Activated CD8-positive, alpha-beta T cell treated with anti-CD3 and anti-CD28 coated beads, Interleukin-2, amount 10 ng/mL, durations not matched to agents 7 days and 5 days (primary cell): ENCODE data around the gene BABAM2. TPM values are rescaled to one million over a fixed set of nuclear protein-coding genes. Genes with fewer than 3 reads are reported as not detected.
A peak's percentile ranks its signal among the peaks of the same experiment; 100 is the strongest.

Experiments
- ATAC-seq: fragments of 150-1000 bp; cut with Tn5 transposase; one replicate; pipeline ENCODE4 v1.10.0; 2021; ENCODE audit warnings: moderate library complexity
- CTCF ChIA-PET: fragments of 350-600 bp; sonication (Branson Sonifier 250); formaldehyde crosslinking; loops from one replicate; lab custom pipeline; 2021; ENCODE audit warnings: antibody characterized with exemption; lab: Charles Lee
- POLR2A ChIA-PET: fragments of 350-600 bp; sonication (Branson Sonifier 250); formaldehyde crosslinking; loops from one replicate; lab custom pipeline; 2021; ENCODE audit warnings: antibody characterized with exemption; lab: Charles Lee
- DNase-seq: peaks from one replicate; pipeline ENCODE4 v3.0.0-alpha.2; 2020
- H3K27ac Mint-ChIP-seq: one replicate; pipeline ENCODE4 v1.8.0; 2021; ENCODE audit warnings: mild to moderate bottlenecking, mixed read lengths
- H3K27me3 Mint-ChIP-seq: one replicate; pipeline ENCODE4 v1.8.0; 2021; ENCODE audit warnings: low read depth, mixed read lengths
- H3K36me3 Mint-ChIP-seq: one replicate; pipeline ENCODE4 v1.8.0; 2021; ENCODE audit warnings: low read depth, mixed read lengths
- H3K4me1 Mint-ChIP-seq: one replicate; pipeline ENCODE4 v1.8.0; 2021; ENCODE audit warnings: low read depth, mixed read lengths
- H3K4me3 Mint-ChIP-seq: one replicate; pipeline ENCODE4 v1.8.0; 2021; ENCODE audit warnings: mild to moderate bottlenecking, mixed read lengths
- H3K9me3 Mint-ChIP-seq: one replicate; pipeline ENCODE4 v1.8.0; 2022; ENCODE audit warnings: mixed read lengths; ENCODE audit not compliant: insufficient read depth
- total RNA-seq, 2 experiments: library from RNA; stranded (reverse); gene quantifications; one replicate each; pipeline ENCODE4 v1.2.3, GENCODE V29; 2021

The BABAM2 gene
- total RNA-seq, 2 experiments from 2014 or later: 47.0 to 49.0 TPM

GRCh38 chr2:28280619-28281018 is 390.1 kb downstream of the BABAM2 start:
- H3K27ac Mint-ChIP-seq: no peak overlapping the region
- ATAC-seq: no peak
- H3K4me1 Mint-ChIP-seq: peaks cover 8% of the 10 kb centered on the region
- H3K4me3 Mint-ChIP-seq: no peak overlapping the region
- CTCF ChIA-PET: no interaction called here
- no peaks in the 10 kb centered on the region for H3K9me3 Mint-ChIP-seq
- no peak for DNase-seq
- H3K27me3 Mint-ChIP-seq: no peaks in the 10 kb centered on the region
- H3K36me3 Mint-ChIP-seq: peaks cover 4% of the 10 kb centered on the region
- POLR2A ChIA-PET: interaction anchor here (0.6 kb wide), 1 partner anchor 99 kb away, joined by 3 read pairs; no protein-coding TSS in a partner anchor

DNA sequence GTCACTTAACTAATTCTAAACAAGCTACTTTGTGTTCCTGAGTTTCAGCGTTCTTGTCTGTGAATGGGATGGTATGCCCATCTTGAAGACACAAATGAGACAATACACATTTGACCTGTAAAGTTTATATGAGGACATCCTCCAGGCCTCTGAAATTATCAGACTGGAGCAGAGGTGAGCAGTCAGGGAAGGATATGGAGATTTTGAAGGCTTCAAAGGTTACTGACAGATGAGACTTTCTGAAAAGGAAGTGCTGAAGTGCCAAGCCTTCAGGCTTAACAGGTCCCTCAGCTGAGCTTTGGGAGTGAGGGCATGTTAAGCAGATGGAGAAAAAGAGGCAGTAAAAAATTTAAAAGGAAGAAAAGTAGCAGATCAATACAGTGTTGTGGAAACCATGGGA is 391.2 kb downstream of the BABAM2 start:
- H3K4me1 Mint-ChIP-seq: no peaks in the 10 kb centered on the region
- ChIA-PET CTCF (interaction anchor here (0.9 kb wide), 1 partner anchor 19 kb away, joined by 3 read pairs; no protein-coding TSS in a partner anchor), POLR2A (interaction anchor here (1.2 kb wide), 1 partner anchor 10 kb away, joined by 3 read pairs; no protein-coding TSS in a partner anchor)

GRCh38 chr2:28282248-28282647 is 391.7 kb downstream of the BABAM2 start:
- POLR2A ChIA-PET: interaction anchor here (1.2 kb wide), 1 partner anchor 11 kb away, joined by 3 read pairs; no protein-coding TSS in a partner anchor
- no peaks in the 10 kb centered on the region for H3K27me3 Mint-ChIP-seq
- H3K27ac Mint-ChIP-seq: no peak overlapping the region
- DNase-seq (no peak), ATAC-seq (no peak)
- no peaks in the 10 kb centered on the region for H3K9me3 Mint-ChIP-seq
- CTCF ChIA-PET: interaction anchor here (0.9 kb wide), 1 partner anchor 19 kb away, joined by 3 read pairs; no protein-coding TSS in a partner anchor
- peaks cover 4% of the 10 kb centered on the region for H3K36me3 Mint-ChIP-seq
- no peaks in the 10 kb centered on the region for H3K4me1 Mint-ChIP-seq
- H3K4me3 Mint-ChIP-seq: no peak overlapping the region

More for the DNA sequence above, 391.2 kb downstream of the BABAM2 start:
- Mint-ChIP-seq H3K27ac (no peak overlapping the region), H3K36me3 (peaks cover 4% of the 10 kb centered on the region), H3K9me3 (no peaks in the 10 kb centered on the region), H3K27me3 (no peaks in the 10 kb centered on the region), H3K4me3 (no peak overlapping the region)
- DNase-seq: no peak
- ATAC-seq: no peak

DNA sequence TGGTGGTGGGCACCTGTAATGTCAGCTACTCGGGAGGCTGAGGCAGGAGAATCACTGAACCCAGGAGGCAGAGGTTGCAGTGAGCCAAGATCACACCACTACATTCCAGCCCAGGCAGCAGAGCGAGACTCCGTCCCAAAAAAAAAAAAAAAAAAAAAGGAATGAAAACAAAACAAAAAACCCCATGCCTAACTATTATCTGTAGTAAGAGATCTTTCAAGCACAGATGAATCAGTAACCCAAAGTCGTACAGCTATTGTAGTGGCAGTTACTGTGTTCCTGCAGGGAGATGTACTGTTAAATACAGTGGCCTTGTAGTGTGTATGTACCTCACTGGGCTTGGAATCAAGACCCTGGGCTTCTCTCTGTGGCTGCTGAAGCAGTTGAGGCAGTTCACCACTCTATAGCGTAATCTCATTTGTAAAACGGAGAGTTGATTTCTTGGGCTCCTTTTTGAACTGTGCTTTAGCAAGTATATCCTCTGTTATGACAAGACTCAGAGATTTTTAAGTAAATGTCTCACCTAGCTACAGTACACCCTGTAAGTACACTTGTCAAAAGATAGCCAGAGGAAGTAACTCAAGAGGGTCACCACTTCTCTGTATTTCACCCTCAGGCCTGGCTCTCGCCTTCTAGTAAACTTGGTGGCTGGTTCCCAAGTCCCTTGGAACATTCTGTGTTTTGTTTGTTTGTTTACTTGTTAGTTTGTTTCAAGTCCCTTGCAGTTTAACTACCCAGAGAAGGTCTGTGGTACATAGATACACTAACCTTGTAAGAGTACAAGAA is 392.5 kb downstream of the BABAM2 start:
- no peaks in the 10 kb centered on the region for H3K4me1 Mint-ChIP-seq
- H3K27ac Mint-ChIP-seq: no peak overlapping the region
- peaks cover 4% of the 10 kb centered on the region for H3K36me3 Mint-ChIP-seq
- ATAC-seq: no peak
- no peaks in the 10 kb centered on the region for H3K27me3 Mint-ChIP-seq
- ChIA-PET POLR2A (interaction anchor here (0.6 to 1.2 kb wide), 2 partner anchors 11 to 424 kb away, joined by 3 read pairs; no protein-coding TSS in a partner anchor), CTCF (no interaction called here)
- no peaks in the 10 kb centered on the region for H3K9me3 Mint-ChIP-seq
- DNase-seq: no peak
- no peak overlapping the region for H3K4me3 Mint-ChIP-seq

DNA sequence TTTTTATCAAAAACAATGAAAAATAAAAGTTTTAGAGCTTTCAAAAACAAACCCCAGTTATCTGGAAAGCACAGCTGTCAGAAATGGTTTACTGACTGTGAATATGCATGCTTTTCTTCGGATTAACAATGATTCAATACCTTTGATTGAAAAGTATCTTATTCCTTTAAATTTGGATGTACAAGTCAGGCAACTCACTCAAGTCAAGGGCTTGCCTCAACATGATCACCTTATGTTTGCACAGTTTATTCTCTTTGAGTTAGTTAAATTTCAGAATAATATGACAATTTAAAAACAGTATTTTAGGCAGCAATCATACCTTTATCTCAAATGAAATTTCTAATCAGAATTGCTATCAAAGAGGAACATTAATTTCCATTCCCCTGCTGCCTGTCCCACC is 393.3 kb downstream of the BABAM2 start:
- Mint-ChIP-seq H3K27me3 (no peaks in the 10 kb centered on the region), H3K4me3 (no peak overlapping the region), H3K4me1 (no peaks in the 10 kb centered on the region), H3K9me3 (no peaks in the 10 kb centered on the region), H3K27ac (no peak overlapping the region), H3K36me3 (peaks cover 7% of the 10 kb centered on the region)
- ATAC-seq: no peak
- ChIA-PET POLR2A (interaction anchor here (0.6 kb wide), 1 partner anchor 425 kb away, joined by 3 read pairs; no protein-coding TSS in a partner anchor), CTCF (interaction anchor here (1.3 kb wide), 1 partner anchor 561 kb away, joined by 4 read pairs; no protein-coding TSS in a partner anchor)
- DNase-seq: no peak

DNA sequence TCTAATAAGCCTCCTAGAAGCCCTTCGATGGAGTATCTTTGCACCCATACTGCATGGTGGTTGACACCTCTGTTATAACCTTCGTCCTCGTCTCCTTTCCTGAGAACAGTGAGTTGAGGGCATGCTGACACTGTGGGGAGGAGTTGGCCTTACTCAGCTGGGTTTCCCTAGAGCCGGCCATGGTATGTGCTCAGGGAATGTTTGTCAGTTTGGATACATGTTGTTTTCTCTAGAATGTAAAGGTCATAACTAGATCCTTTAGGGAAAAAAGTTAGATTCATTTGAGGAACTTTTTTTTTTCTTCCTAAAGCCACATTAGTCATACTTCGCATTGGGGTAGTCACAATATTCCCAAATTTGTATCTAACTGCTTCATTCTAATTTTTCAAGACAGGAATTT is 396.1 kb downstream of the BABAM2 start:
- H3K36me3 Mint-ChIP-seq: peaks cover 5% of the 10 kb centered on the region
- H3K4me1 Mint-ChIP-seq: no peaks in the 10 kb centered on the region
- no peak overlapping the region for H3K4me3 Mint-ChIP-seq
- ATAC-seq (no peak), DNase-seq (no peak)
- no peaks in the 10 kb centered on the region for H3K9me3 Mint-ChIP-seq
- CTCF ChIA-PET: no interaction called here
- H3K27me3 Mint-ChIP-seq: no peaks in the 10 kb centered on the region
- POLR2A ChIA-PET: no interaction called here
- no peak overlapping the region for H3K27ac Mint-ChIP-seq

GRCh38 chr2:28287256-28287915 is 396.9 kb downstream of the BABAM2 start:
- Mint-ChIP-seq H3K4me1 (no peaks in the 10 kb centered on the region), H3K9me3 (no peaks in the 10 kb centered on the region), H3K36me3 (peaks cover 5% of the 10 kb centered on the region), H3K27ac (peak overlapping the region; percentile 5), H3K27me3 (no peaks in the 10 kb centered on the region), H3K4me3 (no peak overlapping the region)
- ATAC-seq (no peak), DNase-seq (no peak)
- ChIA-PET POLR2A (no interaction called here), CTCF (no interaction called here)

DNA sequence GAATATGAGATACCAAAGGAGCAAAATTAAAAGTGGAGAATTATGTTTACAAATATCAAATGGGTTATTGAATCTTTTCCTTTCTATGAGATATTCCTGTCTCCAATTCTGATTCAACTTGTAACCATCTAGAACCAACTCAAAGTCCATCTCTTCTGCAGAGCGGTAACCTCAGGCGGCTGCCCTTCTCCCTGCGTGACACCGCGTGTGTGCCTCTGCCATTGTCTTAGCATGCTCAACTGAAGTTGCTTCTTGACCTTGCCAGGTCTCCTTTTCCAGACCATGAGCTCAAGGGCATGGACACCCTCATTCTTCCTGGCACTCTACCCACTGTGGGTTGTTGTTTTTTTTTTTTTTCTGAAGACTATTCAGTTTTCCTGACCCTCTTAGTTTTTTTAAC is 398.1 kb downstream of the BABAM2 start:
- DNase-seq: no peak
- Mint-ChIP-seq H3K9me3 (no peaks in the 10 kb centered on the region), H3K4me1 (no peaks in the 10 kb centered on the region), H3K4me3 (no peak overlapping the region), H3K36me3 (peaks cover 5% of the 10 kb centered on the region), H3K27ac (no peak overlapping the region), H3K27me3 (no peaks in the 10 kb centered on the region)
- POLR2A ChIA-PET: no interaction called here
- CTCF ChIA-PET: no interaction called here
- no peak for ATAC-seq

DNA sequence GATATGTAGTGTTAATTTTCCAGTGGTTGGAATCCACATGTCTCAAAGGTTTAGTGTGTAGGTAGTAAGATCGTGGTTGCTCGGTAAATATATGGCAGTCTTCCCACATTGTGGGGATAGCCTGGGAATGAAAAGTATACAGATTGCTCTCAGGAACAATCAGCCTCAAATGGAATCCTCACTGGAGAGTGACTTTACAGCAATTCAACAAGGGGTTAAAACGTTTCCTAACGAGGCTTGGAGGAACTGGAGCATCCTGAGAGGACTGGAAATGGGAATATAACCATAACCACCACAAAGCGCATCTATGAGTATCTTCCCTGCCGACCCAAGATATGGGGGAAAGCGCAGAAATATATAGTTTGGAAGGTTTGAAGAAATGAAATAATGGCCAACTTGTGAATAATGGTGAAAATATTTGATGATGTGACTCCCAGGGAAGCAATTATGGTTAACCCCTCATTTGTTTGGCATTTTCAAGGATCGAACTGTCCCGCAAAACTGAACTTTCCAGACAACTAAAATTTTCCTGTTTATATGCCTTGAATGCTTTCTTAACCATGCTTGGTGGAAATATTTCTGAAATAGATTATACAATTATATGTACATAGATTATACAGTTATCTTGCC is 401.4 kb downstream of the BABAM2 start:
- DNase-seq (no peak), ATAC-seq (no peak)
- no peak overlapping the region for H3K27ac Mint-ChIP-seq
- CTCF ChIA-PET: no interaction called here
- H3K4me1 Mint-ChIP-seq: no peaks in the 10 kb centered on the region
- peaks cover 5% of the 10 kb centered on the region for H3K36me3 Mint-ChIP-seq
- H3K9me3 Mint-ChIP-seq: no peaks in the 10 kb centered on the region
- H3K4me3 Mint-ChIP-seq: no peak overlapping the region
- POLR2A ChIA-PET: no interaction called here
- H3K27me3 Mint-ChIP-seq: no peaks in the 10 kb centered on the region

- H3K27ac Mint-ChIP-seq: no peak overlapping the region
- POLR2A ChIA-PET: no interaction called here
Observed at GRCh38 chr2:28292491-28292890, 402.0 kb downstream of the BABAM2 start.

DNA sequence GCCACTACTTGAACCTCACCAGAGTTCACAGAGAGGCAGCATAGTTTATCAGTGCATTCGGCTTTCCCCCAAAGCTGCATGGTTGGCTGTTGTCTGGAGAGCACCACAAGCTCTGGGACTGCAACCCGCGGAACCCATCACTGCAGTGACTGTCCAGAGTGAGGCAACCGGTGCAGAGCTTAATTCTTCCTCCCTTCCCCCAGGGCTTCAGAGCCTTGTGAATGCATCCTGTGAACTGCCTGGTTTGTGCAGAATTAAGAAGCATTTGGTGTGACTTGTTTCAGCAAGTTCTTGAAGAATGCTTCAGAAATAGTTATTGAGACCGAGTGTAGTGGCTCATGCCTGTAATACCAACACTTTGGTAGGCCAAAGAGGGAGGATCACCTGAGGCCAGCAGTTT is 402.9 kb downstream of the BABAM2 start:
- Mint-ChIP-seq H3K4me3 (no peak overlapping the region), H3K4me1 (no peaks in the 10 kb centered on the region), H3K36me3 (peaks cover 5% of the 10 kb centered on the region), H3K27me3 (no peaks in the 10 kb centered on the region), H3K9me3 (no peaks in the 10 kb centered on the region), H3K27ac (no peak overlapping the region)
- ChIA-PET CTCF (no interaction called here), POLR2A (no interaction called here)
- no peak for ATAC-seq
- DNase-seq: no peak

More at GRCh38 chr2:28292491-28292890, 402.0 kb downstream of the BABAM2 start:
- ATAC-seq (no peak), DNase-seq (no peak)
- CTCF ChIA-PET: no interaction called here
- no peaks in the 10 kb centered on the region for H3K4me1 Mint-ChIP-seq
- H3K9me3 Mint-ChIP-seq: no peaks in the 10 kb centered on the region
- H3K36me3 Mint-ChIP-seq: peaks cover 5% of the 10 kb centered on the region
- H3K27me3 Mint-ChIP-seq: no peaks in the 10 kb centered on the region
- H3K4me3 Mint-ChIP-seq: no peak overlapping the region
